Gastrocnemius medialis (tissue), 4 donors: ENCODE measurements around the gene TCAF1.
"Not testable (repeated sequence)": the region's sequence is repeated elsewhere in the genome, so short reads cannot be mapped to it uniquely, and the experiment has no call there.

Source experiments
- CTCF ChIP-seq, 5 experiments: fragments of 450-650 bp in 3 of 5; fragments of 200-600 bp in 2 of 5; sonication (generic) in 2 of 5; IDR thresholded peaks in 4 of 5; conservative IDR thresholded peaks in 1 of 5; 1 replicate in 4 of 5; 2 replicates in 1 of 5; pipeline ENCODE4 v1.5.1; 2016 to 2019; ENCODE audit warnings: antibody characterized with exemption in 5 of 5, mild to moderate bottlenecking in 3 of 5, moderate library complexity in 3 of 5
- POLR2A ChIP-seq, 2 donors: fragments of 450-650 bp; IDR thresholded peaks; one replicate each; pipeline ENCODE4 v1.6.1; 2017; ENCODE audit warnings: antibody characterized with exemption in 2 of 2, mild to moderate bottlenecking in 2 of 2, moderate library complexity in 2 of 2

GRCh38 chr7:143817873-143818272 lies 84.1 kb downstream of the TCAF1 start:
- TF ChIP-seq CTCF (IDR thresholded peaks at IDR 0.05 in 4 of 5, conservative IDR thresholded peaks at IDR 0.05 in 1 of 5); POLR2A (IDR thresholded peaks at IDR 0.05): not testable (repeated sequence)
